ENCODE results near the gene TMEFF2.
A peak's percentile ranks its signal among the peaks of the same experiment; 100 is the strongest.

The TMEFF2 gene

GRCh38 chr2:191999101-191999841 is 195.5 kb downstream of the TMEFF2 start:
- no peak overlapping the region for H3K4me3 ChIP-seq (ENCODE audit: low read depth, low read length)
- no peak for DNase-seq (ENCODE audit: low read depth)
- TF ChIP-seq MYC (IDR thresholded peaks at IDR 0.05; ENCODE audit: low read depth, low read length) (no peak), POLR2A (IDR thresholded peaks at IDR 0.05; ENCODE audit: extremely low read depth, insufficient read length) (no peak), CTCF (IDR thresholded peaks at IDR 0.05; ENCODE audit: low read depth, low read length) (no peak), MAX (IDR thresholded peaks at IDR 0.05; ENCODE audit: low read depth, low read length) (no peak)

GRCh38 chr2:191995285-191995684 is 199.4 kb downstream of the TMEFF2 start:
- peak; percentile 6 for DNase-seq (ENCODE audit: low read depth)
- no peak overlapping the region for H3K4me3 ChIP-seq (ENCODE audit: low read depth, low read length)
- no peak for TF ChIP-seq POLR2A (IDR thresholded peaks at IDR 0.05; ENCODE audit: extremely low read depth, insufficient read length)
- no peak for TF ChIP-seq MYC (IDR thresholded peaks at IDR 0.05; ENCODE audit: low read depth, low read length)
- TF ChIP-seq MAX (IDR thresholded peaks at IDR 0.05; ENCODE audit: low read depth, low read length): no peak
- TF ChIP-seq CTCF (IDR thresholded peaks at IDR 0.05; ENCODE audit: low read depth, low read length): no peak

GRCh38 chr2:191994749-191995148 is 200.0 kb downstream of the TMEFF2 start:
- DNase-seq (ENCODE audit: low read depth): no peak
- no peak for TF ChIP-seq MAX (IDR thresholded peaks at IDR 0.05; ENCODE audit: low read depth, low read length)
- no peak for TF ChIP-seq MYC (IDR thresholded peaks at IDR 0.05; ENCODE audit: low read depth, low read length)
- no peak for TF ChIP-seq CTCF (IDR thresholded peaks at IDR 0.05; ENCODE audit: low read depth, low read length)
- no peak for TF ChIP-seq POLR2A (IDR thresholded peaks at IDR 0.05; ENCODE audit: extremely low read depth, insufficient read length)
- no peak overlapping the region for H3K4me3 ChIP-seq (ENCODE audit: low read depth, low read length)

GRCh38 chr2:191991442-191991841 is 203.3 kb downstream of the TMEFF2 start:
- DNase-seq (ENCODE audit: low read depth): no peak
- TF ChIP-seq MAX (IDR thresholded peaks at IDR 0.05; ENCODE audit: low read depth, low read length): no peak
- TF ChIP-seq CTCF (IDR thresholded peaks at IDR 0.05; ENCODE audit: low read depth, low read length): no peak
- TF ChIP-seq MYC (IDR thresholded peaks at IDR 0.05; ENCODE audit: low read depth, low read length): no peak
- H3K4me3 ChIP-seq (ENCODE audit: low read depth, low read length): no peak overlapping the region

- DNase-seq (ENCODE audit: low read depth): no peak
- H3K4me3 ChIP-seq (ENCODE audit: low read depth, low read length): no peak overlapping the region
- TF ChIP-seq MYC (IDR thresholded peaks at IDR 0.05; ENCODE audit: low read depth, low read length) (no peak), POLR2A (IDR thresholded peaks at IDR 0.05; ENCODE audit: extremely low read depth, insufficient read length) (no peak), CTCF (IDR thresholded peaks at IDR 0.05; ENCODE audit: low read depth, low read length) (no peak), MAX (IDR thresholded peaks at IDR 0.05; ENCODE audit: low read depth, low read length) (no peak)
Observed at GRCh38 chr2:191985740-191986139, 209.0 kb downstream of the TMEFF2 start.

Data from NB4 (cell line).